ENCODE results near the gene DOLK. TPM values are rescaled to one million over a fixed set of nuclear protein-coding genes. Genes with fewer than 3 reads are reported as not detected.

Gene DOLK
- polyA plus RNA-seq, 2 of the 4 experiments (the other 2 are of a cell fraction) = 22.8 to 25.4 TPM

- no peak; a peak in 2 of 6 replicates for ATAC-seq
- 73% methylated on average over 28 of the region's 32 CpGs for whole genome bisulfite sequencing (ENCODE audit: missing lambda C conversion rate)
- DNase-seq (ENCODE audit: low read depth in 1 of 2, low spot score in 1 of 2) = no peak
- CTCF ChIA-PET = interaction anchor here (0.6 to 14.3 kb wide), 4 partner anchors 42 to 70 kb away, joined by 3 to 244 read pairs (median 4); no protein-coding TSS in a partner anchor
- no peak overlapping the region for H3K4me2 ChIP-seq
- peaks cover 33% of the 10 kb centered on the region; the same call in 2 of the 3 replicates for H3K4me1 ChIP-seq
- no peak overlapping the region for H3K4me3 ChIP-seq
- POLR2A ChIA-PET = no interaction called here
- no peak for FAIRE-seq
- no peaks in the 10 kb centered on the region for H3K9me3 ChIP-seq
- H3K27ac ChIP-seq = peak overlapping the region; percentile 37 to 62; a peak in 4 of 6 replicates
- TF ChIP-seq HOXA7 (CRISPR knock-in tag; IDR thresholded peaks at IDR 0.05) = no peak
- TF ChIP-seq CEBPB (IDR thresholded peaks at IDR 0.05) = no peak
- no peak for TF ChIP-seq CTCF (IDR thresholded peaks at IDR 0.05)
- TF ChIP-seq EHF (CRISPR knock-in tag; IDR thresholded peaks at IDR 0.05) = no peak
- TF ChIP-seq SMC3 (IDR thresholded peaks at IDR 0.05) = no peak
- no peak for TF ChIP-seq PBX3 (IDR thresholded peaks at IDR 0.05)
These were observed 25.3 kb downstream of the DOLK start for GRCh38 chr9:128921881-128922763.

- ChIA-PET POLR2A (no interaction called here), CTCF (interaction anchor here (0.6 to 14.3 kb wide), 8 partner anchors 8 to 217 kb away, joined by 3 to 244 read pairs (median 3); no protein-coding TSS in a partner anchor)
- no peak within 1 kb of the TSS; the same call in 2 of the 3 replicates for H3K4me2 ChIP-seq
- TF ChIP-seq FOSB (CRISPR knock-in tag; IDR thresholded peaks at IDR 0.05) = no peak
- TF ChIP-seq GATA3 (IDR thresholded peaks at IDR 0.05; ENCODE audit: borderline replicate concordance) = no peak
- no peak for TF ChIP-seq MAZ (IDR thresholded peaks at IDR 0.05; ENCODE audit: borderline replicate concordance, low read depth, low read length)
- TF ChIP-seq PBX3 (IDR thresholded peaks at IDR 0.05) = no peak
- TF ChIP-seq CBX8 (IDR thresholded peaks at IDR 0.05) = no peak
- TF ChIP-seq EHF (CRISPR knock-in tag; IDR thresholded peaks at IDR 0.05) = no peak
- FAIRE-seq = no peak
- no peak; a peak in 1 of 6 replicates for ATAC-seq
- H3K4me3 ChIP-seq = no peak within 1 kb of the TSS
- WGBS (ENCODE audit: missing lambda C conversion rate) = 79% methylated on average over 12 of the region's 13 CpGs
- H3K9me3 ChIP-seq = no peaks in the 10 kb centered on the region
- H3K4me1 ChIP-seq = peaks cover 48% of the 10 kb centered on the region
- DNase-seq (ENCODE audit: low read depth in 1 of 2, low spot score in 1 of 2) = no peak
- H3K27ac ChIP-seq = peak within 1 kb of the TSS; percentile 60 to 62; a peak in 4 of 6 replicates
These were observed 26.9 kb downstream of the DOLK start, which contains the start of gene PHYHD1 for GRCh38 chr9:128920381-128921058. Gene PHYHD1 (plus strand): TSS chr9:128920982. CDS start chr9:128922324, 1,342 bp downstream.

GRCh38 chr9:128919402-128920089 is 27.9 kb downstream of the DOLK start:
- H3K4me3 ChIP-seq = no peak overlapping the region
- ATAC-seq = no peak
- H3K4me2 ChIP-seq = no peak overlapping the region
- ChIA-PET CTCF (interaction anchor here (1.0 to 14.3 kb wide), 6 partner anchors 9 to 56 kb away, joined by 3 to 244 read pairs (median 4); no protein-coding TSS in a partner anchor), POLR2A (no interaction called here)
- peak overlapping the region; percentile 60 to 61; a peak in 3 of 6 replicates for H3K27ac ChIP-seq
- WGBS (ENCODE audit: missing lambda C conversion rate) = 89% methylated on average over 11 of the region's 14 CpGs
- no peak for DNase-seq (ENCODE audit: low read depth in 1 of 2, low spot score in 1 of 2)
- H3K9me3 ChIP-seq = no peaks in the 10 kb centered on the region
- FAIRE-seq = no peak
- peaks cover 48% of the 10 kb centered on the region for H3K4me1 ChIP-seq
- TF ChIP-seq CBX8 (IDR thresholded peaks at IDR 0.05) (no peak), RFX5 (IDR thresholded peaks at IDR 0.05) (no peak), USF2 (IDR thresholded peaks at IDR 0.05) (no peak), CBX2 (IDR thresholded peaks at IDR 0.05; ENCODE audit: borderline replicate concordance, low read depth) (no peak), RNF2 (IDR thresholded peaks at IDR 0.05; ENCODE audit: borderline replicate concordance, low read depth) (no peak), CEBPB (IDR thresholded peaks at IDR 0.05) (no peak), E2F6 (IDR thresholded peaks at IDR 0.05; ENCODE audit: borderline replicate concordance, low read depth) (no peak), HMGXB4 (CRISPR knock-in tag; IDR thresholded peaks at IDR 0.05; ENCODE audit: borderline replicate concordance) (no peak), PHF8 (IDR thresholded peaks at IDR 0.05; ENCODE audit: borderline replicate concordance, low read depth) (no peak), ELK1 (IDR thresholded peaks at IDR 0.05; ENCODE audit: low read depth, low read length) (no peak)

Data from A549 (cell line).